Liver (tissue), 9 donors: Measurements from ENCODE around the gene HUS1. TPM values are rescaled to one million over a fixed set of nuclear protein-coding genes. Genes with fewer than 3 reads are reported as not detected.
"Not testable (repeated sequence)": the region's sequence is repeated elsewhere in the genome, so short reads cannot be mapped to it uniquely, and the experiment has no call there.

Source experiments
- DNase-seq: peaks from one replicate; pipeline ENCODE4 v3.0.0-alpha.2; 2017; ENCODE audit warnings: low spot score
- H3K27ac ChIP-seq, 2 donors: one replicate each; pipeline ENCODE4 v1.7.0; 2013; ENCODE audit warnings: inconsistent platforms in 2 of 2, low read length in 2 of 2, control low read depth in 1 of 2, low read depth in 1 of 2, mild to moderate bottlenecking in 1 of 2
- H3K27me3 ChIP-seq, 4 donors: one replicate each; pipeline versions ENCODE4 v1.6.1 to v1.7.0; 2013; ENCODE audit warnings: low read length in 3 of 4, inconsistent platforms in 1 of 4, mild to moderate bottlenecking in 1 of 4, moderate library complexity in 1 of 4; ENCODE audit not compliant: control insufficient read depth in 4 of 4, insufficient read depth in 4 of 4
- H3K36me3 ChIP-seq, 4 donors: one replicate each; pipeline versions ENCODE4 v1.6.1 to v1.7.0; 2013; ENCODE audit warnings: low read length in 3 of 4, mild to moderate bottlenecking in 3 of 4, low read depth in 1 of 4, moderate library complexity in 1 of 4; ENCODE audit not compliant: control insufficient read depth in 4 of 4, insufficient read depth in 3 of 4
- H3K4me1 ChIP-seq, 4 donors: one replicate each; pipeline versions ENCODE4 v1.6.1 to v1.7.0; 2013; ENCODE audit warnings: low read length in 3 of 4, mild to moderate bottlenecking in 3 of 4, moderate library complexity in 1 of 4; ENCODE audit not compliant: control insufficient read depth in 4 of 4, insufficient read depth in 4 of 4
- H3K4me3 ChIP-seq, 3 donors: one replicate each; pipeline versions ENCODE4 v1.6.1 to v1.7.0; 2013; ENCODE audit warnings: low read length in 3 of 3, control low read depth in 1 of 3, low read depth in 1 of 3, mild to moderate bottlenecking in 1 of 3
- H3K9ac ChIP-seq, 2 donors: one replicate each; pipeline ENCODE4 v1.7.0; 2013; ENCODE audit warnings: low read length in 2 of 2, mild to moderate bottlenecking in 2 of 2, moderate library complexity in 2 of 2, control low read depth in 1 of 2, low read depth in 1 of 2
- H3K9me3 ChIP-seq, 4 donors: one replicate each; pipeline versions ENCODE4 v1.6.1 to v1.7.0; 2013; ENCODE audit warnings: low read length in 3 of 4; ENCODE audit not compliant: control insufficient read depth in 4 of 4
- FOXA1 ChIP-seq: IDR thresholded peaks from 2 replicates; pipeline ENCODE4 v1.6.1; 2016; ENCODE audit warnings: antibody characterized with exemption
- HNF4G ChIP-seq: IDR thresholded peaks from 2 replicates; pipeline ENCODE4 v1.6.1; 2016; ENCODE audit warnings: antibody characterized with exemption
- JUND ChIP-seq, 2 donors: IDR thresholded peaks; 2 replicates each; pipeline ENCODE4 v1.6.1; 2016; ENCODE audit warnings: antibody characterized with exemption in 2 of 2
- RAD21 ChIP-seq, 2 donors: IDR thresholded peaks; 2 replicates each; pipeline ENCODE4 v1.6.1; 2016; ENCODE audit warnings: antibody characterized with exemption in 2 of 2, mild to moderate bottlenecking in 2 of 2
- TAF1 ChIP-seq: conservative IDR thresholded peaks from 2 replicates; pipeline ENCODE4 v1.6.1; 2016; ENCODE audit warnings: antibody characterized with exemption, mild to moderate bottlenecking
- YY1 ChIP-seq: IDR thresholded peaks from 2 replicates; pipeline ENCODE4 v1.6.1; 2016; ENCODE audit warnings: antibody characterized with exemption, mild to moderate bottlenecking
- WGBS: extraction: QIAGEN DNeasy Blood & Tissue Kit; methylation state at CpG from one replicate; pipeline ENCODE4 v1.1.7; 2013; 5-methylcytosine and 5-hydroxymethylcytosine counted together
- polyA plus RNA-seq, 2 donors: library from polyadenylated mRNA; stranded (reverse) in 1 of 2; unstranded in 1 of 2; fragments of 200-250 nt in 1 of 2; fragments of >200 nt in 1 of 2; fragmentation: Nextera tagmentation in 1 of 2; extraction: Ambion mirVana in 1 of 2; gene quantifications; one replicate each; pipeline versions ENCODE4 v1.2.1 to v1.2.3, GENCODE V29; 2013 to 2015
- total RNA-seq, 2 donors: library from RNA; depleted of rRNA; stranded (reverse); fragments of >200 nt; gene quantifications; one replicate each; pipeline ENCODE4 v1.2.3, GENCODE V29; 2014
- TF ChIP-seq, protein P1 (sequence below): fragments of 150-350 bp; IDR thresholded peaks from 2 replicates; pipeline ENCODE4 v1.5.1; 2017; ENCODE audit warnings: improper control_type of control experiment, low read depth, low read length; ENCODE audit not compliant: missing input control
- TF ChIP-seq, protein P2 (sequence below): IDR thresholded peaks from 2 replicates; pipeline ENCODE4 v1.6.1; 2016; ENCODE audit warnings: antibody characterized with exemption
- TF ChIP-seq, protein P3 (sequence below): IDR thresholded peaks from 2 replicates; pipeline ENCODE4 v1.6.1; 2016; ENCODE audit warnings: antibody characterized with exemption, mild to moderate bottlenecking
- donor health status: healthy.
- donor health status: healthy.
- donor health status: healthy.
- donor health status: healthy.
- donor health status: healthy.

Gene HUS1
- total and polyA plus RNA-seq, 4 donors = 9.2 to 39.0 (median 18.4) TPM

DNA sequence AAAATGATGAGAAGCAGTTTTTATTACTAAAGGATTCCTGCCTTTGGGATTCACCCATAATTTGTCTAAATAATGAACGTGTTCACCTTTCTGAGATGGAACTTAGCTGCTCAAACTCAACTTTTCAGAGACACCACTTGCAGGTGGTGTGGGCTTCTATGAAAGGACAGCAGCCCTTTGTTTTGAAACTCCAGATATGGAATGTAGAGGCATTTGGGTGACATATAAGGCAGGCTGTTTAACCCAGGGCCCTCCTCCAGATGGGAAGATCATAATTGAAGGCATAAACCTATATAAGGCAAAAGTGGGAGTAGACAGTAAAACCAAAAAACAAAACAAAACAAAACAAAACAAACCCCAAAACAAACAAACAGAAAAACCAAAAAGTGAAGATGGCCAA is 11.9 kb upstream of the HUS1 start:
- WGBS = 100% methylated on average over 1 of the region's 1 CpG
- Histone ChIP-seq H3K36me3 (no peaks in the 10 kb centered on the region), H3K9me3 (no peaks in the 10 kb centered on the region), H3K27me3 (no peaks in the 10 kb centered on the region), H3K4me1 (peaks cover 0 to 5% (median 0%) of the 10 kb centered on the region in 4 donors), H3K27ac (no peak overlapping the region), H3K4me3 (peak overlapping the region in 1 of 3 donors; percentile 79), H3K9ac (no peak overlapping the region)
- DNase-seq = no peak
- TF ChIP-seq HNF4G = no peak
- TF ChIP-seq, protein P1, sequence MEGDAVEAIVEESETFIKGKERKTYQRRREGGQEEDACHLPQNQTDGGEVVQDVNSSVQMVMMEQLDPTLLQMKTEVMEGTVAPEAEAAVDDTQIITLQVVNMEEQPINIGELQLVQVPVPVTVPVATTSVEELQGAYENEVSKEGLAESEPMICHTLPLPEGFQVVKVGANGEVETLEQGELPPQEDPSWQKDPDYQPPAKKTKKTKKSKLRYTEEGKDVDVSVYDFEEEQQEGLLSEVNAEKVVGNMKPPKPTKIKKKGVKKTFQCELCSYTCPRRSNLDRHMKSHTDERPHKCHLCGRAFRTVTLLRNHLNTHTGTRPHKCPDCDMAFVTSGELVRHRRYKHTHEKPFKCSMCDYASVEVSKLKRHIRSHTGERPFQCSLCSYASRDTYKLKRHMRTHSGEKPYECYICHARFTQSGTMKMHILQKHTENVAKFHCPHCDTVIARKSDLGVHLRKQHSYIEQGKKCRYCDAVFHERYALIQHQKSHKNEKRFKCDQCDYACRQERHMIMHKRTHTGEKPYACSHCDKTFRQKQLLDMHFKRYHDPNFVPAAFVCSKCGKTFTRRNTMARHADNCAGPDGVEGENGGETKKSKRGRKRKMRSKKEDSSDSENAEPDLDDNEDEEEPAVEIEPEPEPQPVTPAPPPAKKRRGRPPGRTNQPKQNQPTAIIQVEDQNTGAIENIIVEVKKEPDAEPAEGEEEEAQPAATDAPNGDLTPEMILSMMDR = no peak

DNA sequence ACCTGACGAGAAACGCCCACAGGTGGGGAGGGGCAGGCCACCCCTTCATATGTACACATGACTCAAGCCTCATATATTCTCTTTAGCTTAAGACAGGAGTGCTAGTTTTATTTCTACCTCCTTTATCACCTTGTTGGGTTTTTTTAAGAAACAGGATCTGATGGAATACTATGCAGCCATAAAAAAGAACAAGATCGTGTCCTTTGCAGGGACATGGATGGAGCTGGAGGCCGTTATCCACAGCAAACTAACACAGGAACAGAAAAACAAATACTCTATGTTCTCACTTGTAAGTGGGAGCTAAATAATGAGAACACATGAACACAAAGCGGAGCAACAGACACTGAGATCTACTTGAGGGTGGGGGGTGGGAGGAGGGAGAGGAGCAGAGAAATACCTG is 11.2 kb upstream of the HUS1 start:
- Histone ChIP-seq H3K9ac (no peak overlapping the region), H3K9me3 (no peaks in the 10 kb centered on the region), H3K4me1 (peaks cover 0 to 5% (median under 1%) of the 10 kb centered on the region in 4 donors), H3K4me3 (no peak overlapping the region), H3K27ac (no peak overlapping the region), H3K36me3 (no peaks in the 10 kb centered on the region), H3K27me3 (no peaks in the 10 kb centered on the region)
- DNase-seq = no peak
- WGBS = 98% methylated on average over 5 of the region's 5 CpGs
- TF ChIP-seq TAF1 (no peak), JUND (IDR thresholded peaks at IDR 0.05) (no peak), YY1 (no peak)
- TF ChIP-seq, protein P2, sequence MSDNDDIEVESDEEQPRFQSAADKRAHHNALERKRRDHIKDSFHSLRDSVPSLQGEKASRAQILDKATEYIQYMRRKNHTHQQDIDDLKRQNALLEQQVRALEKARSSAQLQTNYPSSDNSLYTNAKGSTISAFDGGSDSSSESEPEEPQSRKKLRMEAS = no peak

DNA sequence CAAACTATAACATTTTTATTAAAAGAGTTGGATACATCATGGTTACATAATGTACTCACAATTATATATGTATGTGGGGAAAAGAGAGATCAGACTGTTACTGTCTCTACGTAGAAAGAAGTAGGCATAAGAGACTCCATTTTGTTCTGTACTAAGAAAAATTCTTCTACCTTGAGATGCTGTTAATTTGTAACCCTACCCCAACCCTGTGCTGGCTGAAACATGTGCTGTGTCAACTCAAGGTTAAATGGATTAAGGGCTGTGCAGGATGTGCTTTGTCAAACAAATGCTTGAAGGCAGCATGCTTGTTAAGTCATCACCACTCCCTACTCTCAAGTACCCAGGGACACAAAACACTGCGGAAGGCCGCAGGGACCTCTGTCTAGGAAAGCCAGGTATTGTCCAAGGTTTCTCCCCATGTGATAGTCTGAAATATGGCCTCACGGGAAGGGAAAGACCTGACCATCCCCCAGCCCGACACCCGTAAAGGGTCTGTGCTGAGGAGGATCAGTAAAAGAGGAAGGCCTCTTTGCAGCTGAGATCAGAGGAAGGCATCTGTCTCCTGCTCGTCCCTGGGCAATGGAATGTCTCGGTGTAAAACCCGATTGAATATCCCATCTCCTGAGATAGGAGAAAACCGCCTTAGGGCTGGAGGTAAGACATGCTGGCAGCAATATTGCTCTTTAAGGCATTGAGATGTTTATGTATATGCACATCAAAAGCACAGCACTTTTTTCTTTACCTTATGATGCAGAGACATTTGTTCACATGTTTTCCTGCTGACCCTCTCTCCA is 10.4 kb upstream of the HUS1 start:
- not testable (repeated sequence) for DNase-seq, H3K4me1 ChIP-seq, H3K36me3 ChIP-seq, H3K9ac ChIP-seq, H3K4me3 ChIP-seq, H3K27ac ChIP-seq, H3K27me3 ChIP-seq, H3K9me3 ChIP-seq
- WGBS = 81% methylated on average over 10 of the region's 10 CpGs

DNA sequence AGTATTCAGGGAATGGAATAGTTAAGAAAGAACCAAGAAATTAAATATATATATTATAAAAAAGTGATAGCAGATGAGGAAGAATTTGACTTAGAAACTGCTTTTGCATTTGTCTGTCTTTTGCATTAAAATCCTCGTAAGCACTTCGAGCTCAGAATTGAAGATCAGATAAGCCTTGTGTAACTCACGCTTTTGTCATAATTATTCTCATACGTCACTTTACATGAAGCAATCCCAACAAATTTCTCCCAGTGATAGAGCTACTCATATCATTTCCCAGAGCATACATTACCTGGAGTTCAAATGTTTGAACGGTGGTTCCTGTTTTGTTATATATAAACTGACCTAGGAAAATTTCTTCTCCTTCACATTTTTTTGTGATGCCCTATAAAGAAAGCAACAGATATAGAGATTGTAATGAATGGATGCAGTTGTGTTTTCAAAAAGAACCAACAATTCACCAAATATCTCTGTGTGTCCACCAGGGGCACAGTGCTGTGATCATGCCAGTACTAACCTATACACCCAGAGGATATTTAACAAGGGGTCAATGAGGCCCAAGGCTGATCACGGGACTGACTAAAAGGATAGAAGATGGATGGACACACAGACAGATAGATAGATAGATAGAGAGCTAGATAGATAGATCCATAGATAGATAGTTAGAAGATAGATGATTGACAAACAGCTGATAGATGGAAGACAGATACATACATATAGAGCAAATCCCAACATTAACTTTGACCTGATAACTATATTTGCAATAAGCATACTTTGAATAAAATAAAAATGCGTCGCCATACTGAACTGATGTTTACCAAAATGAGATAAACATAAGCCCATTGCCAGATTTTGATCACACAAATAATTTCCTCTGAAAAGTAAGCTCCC is 9.3 kb upstream of the HUS1 start:
- Histone ChIP-seq H3K27me3 (no peaks in the 10 kb centered on the region), H3K27ac (no peak overlapping the region), H3K4me3 (no peak overlapping the region), H3K36me3 (no peaks in the 10 kb centered on the region), H3K9me3 (no peaks in the 10 kb centered on the region), H3K9ac (no peak overlapping the region), H3K4me1 (peaks cover 0 to 5% (median under 1%) of the 10 kb centered on the region in 4 donors)
- DNase-seq = no peak
- WGBS = 82% methylated on average over 8 of the region's 8 CpGs
- TF ChIP-seq RAD21 (IDR thresholded peaks at IDR 0.05) = peak in 1 of 2 donors; percentile 45
- TF ChIP-seq FOXA1 = no peak
- TF ChIP-seq JUND (IDR thresholded peaks at IDR 0.05) = no peak
- TF ChIP-seq, protein P3, sequence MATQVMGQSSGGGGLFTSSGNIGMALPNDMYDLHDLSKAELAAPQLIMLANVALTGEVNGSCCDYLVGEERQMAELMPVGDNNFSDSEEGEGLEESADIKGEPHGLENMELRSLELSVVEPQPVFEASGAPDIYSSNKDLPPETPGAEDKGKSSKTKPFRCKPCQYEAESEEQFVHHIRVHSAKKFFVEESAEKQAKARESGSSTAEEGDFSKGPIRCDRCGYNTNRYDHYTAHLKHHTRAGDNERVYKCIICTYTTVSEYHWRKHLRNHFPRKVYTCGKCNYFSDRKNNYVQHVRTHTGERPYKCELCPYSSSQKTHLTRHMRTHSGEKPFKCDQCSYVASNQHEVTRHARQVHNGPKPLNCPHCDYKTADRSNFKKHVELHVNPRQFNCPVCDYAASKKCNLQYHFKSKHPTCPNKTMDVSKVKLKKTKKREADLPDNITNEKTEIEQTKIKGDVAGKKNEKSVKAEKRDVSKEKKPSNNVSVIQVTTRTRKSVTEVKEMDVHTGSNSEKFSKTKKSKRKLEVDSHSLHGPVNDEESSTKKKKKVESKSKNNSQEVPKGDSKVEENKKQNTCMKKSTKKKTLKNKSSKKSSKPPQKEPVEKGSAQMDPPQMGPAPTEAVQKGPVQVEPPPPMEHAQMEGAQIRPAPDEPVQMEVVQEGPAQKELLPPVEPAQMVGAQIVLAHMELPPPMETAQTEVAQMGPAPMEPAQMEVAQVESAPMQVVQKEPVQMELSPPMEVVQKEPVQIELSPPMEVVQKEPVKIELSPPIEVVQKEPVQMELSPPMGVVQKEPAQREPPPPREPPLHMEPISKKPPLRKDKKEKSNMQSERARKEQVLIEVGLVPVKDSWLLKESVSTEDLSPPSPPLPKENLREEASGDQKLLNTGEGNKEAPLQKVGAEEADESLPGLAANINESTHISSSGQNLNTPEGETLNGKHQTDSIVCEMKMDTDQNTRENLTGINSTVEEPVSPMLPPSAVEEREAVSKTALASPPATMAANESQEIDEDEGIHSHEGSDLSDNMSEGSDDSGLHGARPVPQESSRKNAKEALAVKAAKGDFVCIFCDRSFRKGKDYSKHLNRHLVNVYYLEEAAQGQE = no peak
- TF ChIP-seq YY1 = no peak
- TF ChIP-seq, protein P1 = peak; percentile 5
